CD4-positive, alpha-beta T cell (primary cell): ENCODE measurements around the gene OGG1. TPM values are rescaled to one million over a fixed set of nuclear protein-coding genes. Genes with fewer than 3 reads are reported as not detected.

Experiments
- ATAC-seq: fragments of 200-7000 bp; cut with Tn5 transposase; one replicate; pipeline ENCODE4 v1.10.0; 2022; ENCODE audit warnings: mild to moderate bottlenecking; ENCODE audit not compliant: poor library complexity
- CTCF ChIA-PET: fragments of 350-600 bp; sonication (Branson Sonifier 250); formaldehyde crosslinking; loops from one replicate; lab custom pipeline; 2021; ENCODE audit warnings: antibody characterized with exemption, inconsistent platforms; lab: Charles Lee
- POLR2A ChIA-PET: fragments of 350-600 bp; sonication (Branson Sonifier 250); formaldehyde crosslinking; loops from one replicate; lab custom pipeline; 2021; ENCODE audit warnings: antibody characterized with exemption, inconsistent platforms; lab: Charles Lee
- DNase-seq, 14 experiments: peaks; one replicate each; pipeline ENCODE4 v3.0.0-alpha.2; 2013 to 2020; ENCODE audit warnings: mixed read lengths in 2 of 14
- H3K27ac ChIP-seq, 2 donors: one replicate each; pipeline versions ENCODE4 v1.5.1 to v1.7.0; 2013; ENCODE audit warnings: low read length in 2 of 2, low read depth in 1 of 2, mild to moderate bottlenecking in 1 of 2
- H3K27me3 ChIP-seq, 2 experiments: 1 replicate in 1 of 2; 2 replicates in 1 of 2; pipeline versions ENCODE4 v1.6.1 to v1.7.0; 2013; ENCODE audit warnings: low read length in 2 of 2, control low read depth in 1 of 2, mild to moderate bottlenecking in 1 of 2, moderate library complexity in 1 of 2; ENCODE audit not compliant: insufficient read depth in 2 of 2, control insufficient read depth in 1 of 2
- H3K36me3 ChIP-seq: one replicate; pipeline ENCODE4 v1.6.1; 2013; ENCODE audit warnings: low read length, control low read depth; ENCODE audit not compliant: insufficient read depth
- H3K4me1 ChIP-seq: one replicate; pipeline ENCODE4 v1.6.1; 2013; ENCODE audit warnings: low read length, control low read depth; ENCODE audit not compliant: insufficient read depth
- H3K4me3 ChIP-seq: one replicate; pipeline ENCODE4 v1.5.1; 2013; ENCODE audit warnings: mild to moderate bottlenecking, low read length, moderate library complexity
- H3K9me3 ChIP-seq, 2 experiments: 1 replicate in 1 of 2; 2 replicates in 1 of 2; pipeline versions ENCODE4 v1.6.1 to v1.7.0; 2013; ENCODE audit warnings: low read length in 2 of 2, mild to moderate bottlenecking in 2 of 2, control low read depth in 1 of 2, moderate library complexity in 1 of 2; ENCODE audit not compliant: control insufficient read depth in 1 of 2, insufficient read depth in 1 of 2
- H3K27ac Mint-ChIP-seq: one replicate; pipeline ENCODE4 v1.8.0; 2020; ENCODE audit warnings: mixed read lengths
- H3K27me3 Mint-ChIP-seq: one replicate; pipeline ENCODE4 v1.8.0; 2021; ENCODE audit warnings: mixed read lengths
- H3K36me3 Mint-ChIP-seq: one replicate; pipeline ENCODE4 v1.8.0; 2021; ENCODE audit warnings: low read depth, mixed read lengths
- H3K4me1 Mint-ChIP-seq: one replicate; pipeline ENCODE4 v1.8.0; 2021; ENCODE audit warnings: low read depth, mixed read lengths
- H3K4me3 Mint-ChIP-seq: one replicate; pipeline ENCODE4 v1.8.0; 2020; ENCODE audit warnings: mild to moderate bottlenecking, mixed read lengths
- H3K9me3 Mint-ChIP-seq: one replicate; pipeline ENCODE4 v1.8.0; 2020; ENCODE audit warnings: mixed read lengths
- intact Hi-C, 2 experiments: fragments of 100-400 bp; cut with DNase I in 1 of 2; cut with micrococcal nuclease in 1 of 2; formaldehyde crosslinking; loops; one replicate each; pipeline versions ENCODE4 v1.15.1 to v1.9.0; 2023 to 2025; cut with DNase I, micrococcal nuclease
- total RNA-seq, 174 experiments: library from RNA in 2 of 174; stranded (reverse) in 2 of 174; gene quantifications; one replicate each; pipeline ENCODE4 v1.2.3 and lab custom pipeline; 2021 to 2026
- TF ChIP-seq, protein P1 (sequence below): fragments of 200-600 bp; IDR thresholded peaks from one replicate; pipeline ENCODE4 v1.8.0; 2022; ENCODE audit warnings: antibody characterized with exemption, mild to moderate bottlenecking

OGG1 gene
- total RNA-seq, 2 experiments from 2014 or later, result 7.1 to 8.9 TPM

DNA sequence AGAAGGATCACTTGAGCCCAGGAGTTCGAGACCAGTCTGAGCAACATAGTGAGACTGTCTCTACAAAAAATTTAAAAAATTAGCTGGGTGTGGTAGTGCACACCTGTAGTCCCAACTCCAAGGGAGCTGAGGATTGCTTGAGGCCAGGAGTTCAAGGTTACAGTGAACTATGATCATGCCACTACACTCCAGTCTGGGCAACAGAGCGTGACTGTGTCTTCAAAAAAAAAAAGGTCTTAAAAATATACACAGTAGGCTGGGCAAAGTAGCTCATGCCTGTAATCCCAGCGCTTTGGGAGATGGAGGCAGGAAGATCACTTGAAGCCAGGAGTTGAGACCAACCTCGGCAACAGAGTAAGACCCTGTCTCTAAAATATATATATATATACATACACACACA lies 31.2 kb downstream of the OGG1 start:
- H3K27ac Mint-ChIP-seq, result peak overlapping the region; percentile 65
- H3K9me3 ChIP-seq, result no peaks in the 10 kb centered on the region
- ATAC-seq (no peak), DNase-seq (no peak)
- no peak overlapping the region for H3K4me3 ChIP-seq
- H3K27ac ChIP-seq, result peak overlapping the region in 1 of 2 donors; percentile 42
- ChIA-PET POLR2A (interaction anchor here (1.1 to 3.6 kb wide), 3 partner anchors 9 to 12 kb away, joined by 3 to 26 read pairs (median 7); partner anchors contain the start of genes ARPC4, CAMK1 and TADA3), CTCF (no interaction called here)
- no peaks in the 10 kb centered on the region for H3K9me3 Mint-ChIP-seq
- H3K4me1 ChIP-seq, result peaks cover 50% of the 10 kb centered on the region
- no peaks in the 10 kb centered on the region for H3K27me3 ChIP-seq
- H3K36me3 ChIP-seq, result peaks cover 48% of the 10 kb centered on the region
- no peak overlapping the region for H3K4me3 Mint-ChIP-seq
- peaks cover 58% of the 10 kb centered on the region for H3K4me1 Mint-ChIP-seq
- TF ChIP-seq, protein P1, sequence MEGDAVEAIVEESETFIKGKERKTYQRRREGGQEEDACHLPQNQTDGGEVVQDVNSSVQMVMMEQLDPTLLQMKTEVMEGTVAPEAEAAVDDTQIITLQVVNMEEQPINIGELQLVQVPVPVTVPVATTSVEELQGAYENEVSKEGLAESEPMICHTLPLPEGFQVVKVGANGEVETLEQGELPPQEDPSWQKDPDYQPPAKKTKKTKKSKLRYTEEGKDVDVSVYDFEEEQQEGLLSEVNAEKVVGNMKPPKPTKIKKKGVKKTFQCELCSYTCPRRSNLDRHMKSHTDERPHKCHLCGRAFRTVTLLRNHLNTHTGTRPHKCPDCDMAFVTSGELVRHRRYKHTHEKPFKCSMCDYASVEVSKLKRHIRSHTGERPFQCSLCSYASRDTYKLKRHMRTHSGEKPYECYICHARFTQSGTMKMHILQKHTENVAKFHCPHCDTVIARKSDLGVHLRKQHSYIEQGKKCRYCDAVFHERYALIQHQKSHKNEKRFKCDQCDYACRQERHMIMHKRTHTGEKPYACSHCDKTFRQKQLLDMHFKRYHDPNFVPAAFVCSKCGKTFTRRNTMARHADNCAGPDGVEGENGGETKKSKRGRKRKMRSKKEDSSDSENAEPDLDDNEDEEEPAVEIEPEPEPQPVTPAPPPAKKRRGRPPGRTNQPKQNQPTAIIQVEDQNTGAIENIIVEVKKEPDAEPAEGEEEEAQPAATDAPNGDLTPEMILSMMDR, result no peak
- peaks cover 39% of the 10 kb centered on the region for H3K36me3 Mint-ChIP-seq
- no peaks in the 10 kb centered on the region for H3K27me3 Mint-ChIP-seq
- intact Hi-C loops, result no loop called here

DNA sequence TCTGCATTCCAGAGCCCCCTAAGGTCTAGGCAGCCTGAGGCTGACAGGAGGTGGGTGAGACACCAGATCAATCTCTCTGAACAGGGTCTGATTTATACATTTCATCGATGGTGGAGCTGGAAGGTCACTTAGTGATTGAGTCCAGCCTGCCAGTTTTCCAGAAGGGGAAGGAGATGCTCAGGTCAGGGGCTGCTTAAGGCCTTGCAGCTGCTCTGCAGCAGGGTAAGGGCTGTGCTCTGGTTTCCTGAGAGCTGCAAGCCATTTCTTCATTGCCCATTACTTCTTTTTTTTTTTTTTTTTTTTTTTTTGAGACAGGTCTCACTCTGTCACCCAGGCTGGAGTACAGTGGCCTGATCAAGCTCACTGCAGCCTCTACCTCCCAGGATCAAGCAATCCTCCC lies 31.8 kb downstream of the OGG1 start:
- TF ChIP-seq, protein P1, result no peak
- Histone ChIP-seq H3K4me3 (no peak overlapping the region), H3K27me3 (no peaks in the 10 kb centered on the region), H3K4me1 (peaks cover 50% of the 10 kb centered on the region), H3K36me3 (peaks cover 54% of the 10 kb centered on the region), H3K27ac (no peak overlapping the region), H3K9me3 (no peaks in the 10 kb centered on the region)
- Mint-ChIP-seq H3K4me3 (peak overlapping the region; percentile 16), H3K27me3 (no peaks in the 10 kb centered on the region), H3K27ac (no peak overlapping the region), H3K9me3 (no peaks in the 10 kb centered on the region), H3K4me1 (peaks cover 61% of the 10 kb centered on the region), H3K36me3 (peaks cover 45% of the 10 kb centered on the region)
- CTCF ChIA-PET, result interaction anchor here (0.6 to 1.3 kb wide), 2 partner anchors 32 to 82 kb away, joined by 3 read pairs; partner anchors contain the start of gene OGG1
- intact Hi-C loops, result no loop called here
- POLR2A ChIA-PET, result interaction anchor here (3.6 kb wide), 1 partner anchor 12 kb away, joined by 26 read pairs; the partner anchor contains the start of genes ARPC4 and TADA3
- no peak for DNase-seq
- ATAC-seq, result no peak

DNA sequence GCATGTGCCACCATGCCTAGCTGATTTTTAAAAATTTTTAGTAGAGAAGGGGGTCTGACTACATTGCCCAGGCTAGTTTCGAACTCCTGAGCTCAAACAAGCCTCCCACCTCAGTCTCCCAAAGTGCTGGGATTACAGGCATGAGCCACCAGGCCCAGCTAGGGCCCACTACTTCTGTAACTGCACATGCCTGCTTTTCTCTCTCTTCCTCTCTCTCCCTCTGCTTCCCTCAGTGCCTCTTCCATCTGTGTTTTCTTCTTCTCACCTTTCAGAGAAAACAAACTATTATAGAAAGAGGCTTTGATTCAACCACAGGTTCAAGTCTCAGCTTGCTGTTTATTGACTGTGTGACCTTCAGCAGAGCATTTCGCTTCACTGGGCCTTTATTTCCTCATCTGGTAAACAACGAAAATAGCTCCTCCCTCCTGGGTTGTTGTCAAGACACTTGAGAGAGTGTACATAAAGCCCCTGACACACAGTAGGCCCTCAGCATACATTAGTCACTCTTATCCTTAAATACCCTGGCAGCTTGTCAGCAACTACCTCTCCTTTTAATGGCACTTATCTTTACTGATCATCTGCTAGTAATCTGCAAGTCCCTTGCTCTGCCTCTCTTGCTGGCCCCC lies 32.3 kb downstream of the OGG1 start:
- H3K4me1 ChIP-seq, result peaks cover 53% of the 10 kb centered on the region
- Mint-ChIP-seq H3K27ac (no peak overlapping the region), H3K27me3 (no peaks in the 10 kb centered on the region), H3K9me3 (no peaks in the 10 kb centered on the region), H3K4me1 (peaks cover 65% of the 10 kb centered on the region), H3K4me3 (no peak overlapping the region), H3K36me3 (peaks cover 50% of the 10 kb centered on the region)
- CTCF ChIA-PET, result interaction anchor here (0.5 to 1.3 kb wide), 3 partner anchors 19 to 82 kb away, joined by 3 read pairs; partner anchors contain the start of gene OGG1
- intact Hi-C loops, result no loop called here
- TF ChIP-seq, protein P1, result no peak
- H3K27me3 ChIP-seq, result no peaks in the 10 kb centered on the region
- no peaks in the 10 kb centered on the region for H3K9me3 ChIP-seq
- no peak overlapping the region for H3K4me3 ChIP-seq
- ATAC-seq (no peak), DNase-seq (no peak)
- H3K27ac ChIP-seq, result no peak overlapping the region
- POLR2A ChIA-PET, result interaction anchor here (3.6 kb wide), 1 partner anchor 11 kb away, joined by 26 read pairs; the partner anchor contains the start of genes ARPC4 and TADA3
- peaks cover 58% of the 10 kb centered on the region for H3K36me3 ChIP-seq
